Naive thymus-derived CD8-positive, alpha-beta T cell (primary cell): ENCODE data around the gene CDC16. TPM values are rescaled to one million over a fixed set of nuclear protein-coding genes. Genes with fewer than 3 reads are reported as not detected.

Experiments
- ATAC-seq, 2 donors: fragments of 150-1000 bp; cut with Tn5 transposase in 1 of 2; sonication (Bioruptor Pico), chemical (Tn5 transposase) in 1 of 2; 1 replicate in 1 of 2; 2 replicates in 1 of 2; pipeline ENCODE4 v1.10.0; 2021; ENCODE audit warnings: mild to moderate bottlenecking in 2 of 2, moderate library complexity in 2 of 2
- POLR2A ChIA-PET: fragments of 350-600 bp; sonication (Branson Sonifier 250); formaldehyde crosslinking; loops from one replicate; lab custom pipeline; 2021; ENCODE audit warnings: antibody characterized with exemption; lab: Charles Lee
- DNase-seq, 10 donors: peaks; one replicate each; pipeline versions ENCODE4 v3.0.0 to v3.0.0-alpha.2; 2020 to 2022
- H3K27ac Mint-ChIP-seq, 10 donors: one replicate each; pipeline ENCODE4 v1.8.0; 2020 to 2022; ENCODE audit warnings: mild to moderate bottlenecking in 10 of 10, mixed read lengths in 10 of 10, moderate library complexity in 4 of 10, inconsistent platforms in 1 of 10
- H3K27me3 Mint-ChIP-seq, 5 donors: one replicate each; pipeline ENCODE4 v1.8.0; 2021 to 2022; ENCODE audit warnings: mixed read lengths in 5 of 5
- H3K36me3 Mint-ChIP-seq, 3 donors: one replicate each; pipeline ENCODE4 v1.8.0; 2020 to 2022; ENCODE audit warnings: mixed read lengths in 3 of 3, mild to moderate bottlenecking in 2 of 3, inconsistent platforms in 1 of 3
- H3K4me1 Mint-ChIP-seq, 4 donors: one replicate each; pipeline ENCODE4 v1.8.0; 2021 to 2022; ENCODE audit warnings: mixed read lengths in 4 of 4
- H3K4me3 Mint-ChIP-seq, 10 donors: one replicate each; pipeline ENCODE4 v1.8.0; 2020 to 2022; ENCODE audit warnings: mild to moderate bottlenecking in 10 of 10, mixed read lengths in 10 of 10, moderate library complexity in 6 of 10, inconsistent platforms in 1 of 10
- H3K9me3 Mint-ChIP-seq, 9 donors: one replicate each; pipeline ENCODE4 v1.8.0; 2020 to 2022; ENCODE audit warnings: mixed read lengths in 9 of 9, mild to moderate bottlenecking in 3 of 9, inconsistent platforms in 1 of 9, moderate library complexity in 1 of 9
- polyA plus RNA-seq, 3 donors: library from polyadenylated mRNA; unstranded; fragments of 300-500 nt; fragmentation: Illumina TruSeq; gene quantifications; one replicate each; pipeline ENCODE4 v1.2.3, GENCODE V29; 2021
- total RNA-seq, 8 experiments: library from RNA in 2 of 8; stranded (reverse) in 2 of 8; gene quantifications; one replicate each; pipeline ENCODE4 v1.2.3 and lab custom pipeline; 2021 to 2026

The CDC16 gene
- total and polyA plus RNA-seq, 5 experiments from 2014 or later, result 12.9 to 143 (median 19.6) TPM

DNA sequence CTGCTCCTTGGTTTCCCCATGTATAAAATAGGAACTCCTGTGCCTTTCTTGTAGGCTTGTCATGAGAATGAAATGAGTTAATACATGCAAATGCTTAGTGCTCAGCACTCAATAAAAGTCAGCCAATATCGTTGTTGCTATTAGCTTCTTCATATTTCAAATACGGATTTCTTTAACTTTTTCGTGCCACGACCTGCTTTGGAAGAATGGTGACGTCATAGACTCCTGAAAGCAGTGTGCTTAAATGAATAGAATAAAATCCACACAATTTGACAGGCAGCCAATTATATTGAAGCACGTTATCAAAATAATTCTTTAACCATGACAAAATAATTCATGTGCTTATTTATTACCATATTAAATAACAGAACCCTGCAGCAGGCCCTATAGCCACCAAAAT lies 26.6 kb upstream of the CDC16 start:
- Mint-ChIP-seq H3K27ac (no peak overlapping the region), H3K27me3 (no peaks in the 10 kb centered on the region), H3K36me3 (no peaks in the 10 kb centered on the region), H3K4me3 (no peak overlapping the region), H3K9me3 (no peaks in the 10 kb centered on the region), H3K4me1 (peaks cover 29 to 66% (median 44%) of the 10 kb centered on the region in 4 donors)
- ATAC-seq, result no peak
- DNase-seq, result no peak
- POLR2A ChIA-PET, result interaction anchor here (1.0 to 1.6 kb wide), 3 partner anchors 42 to 60 kb away, joined by 3 to 6 read pairs (median 6); no protein-coding TSS in a partner anchor

DNA sequence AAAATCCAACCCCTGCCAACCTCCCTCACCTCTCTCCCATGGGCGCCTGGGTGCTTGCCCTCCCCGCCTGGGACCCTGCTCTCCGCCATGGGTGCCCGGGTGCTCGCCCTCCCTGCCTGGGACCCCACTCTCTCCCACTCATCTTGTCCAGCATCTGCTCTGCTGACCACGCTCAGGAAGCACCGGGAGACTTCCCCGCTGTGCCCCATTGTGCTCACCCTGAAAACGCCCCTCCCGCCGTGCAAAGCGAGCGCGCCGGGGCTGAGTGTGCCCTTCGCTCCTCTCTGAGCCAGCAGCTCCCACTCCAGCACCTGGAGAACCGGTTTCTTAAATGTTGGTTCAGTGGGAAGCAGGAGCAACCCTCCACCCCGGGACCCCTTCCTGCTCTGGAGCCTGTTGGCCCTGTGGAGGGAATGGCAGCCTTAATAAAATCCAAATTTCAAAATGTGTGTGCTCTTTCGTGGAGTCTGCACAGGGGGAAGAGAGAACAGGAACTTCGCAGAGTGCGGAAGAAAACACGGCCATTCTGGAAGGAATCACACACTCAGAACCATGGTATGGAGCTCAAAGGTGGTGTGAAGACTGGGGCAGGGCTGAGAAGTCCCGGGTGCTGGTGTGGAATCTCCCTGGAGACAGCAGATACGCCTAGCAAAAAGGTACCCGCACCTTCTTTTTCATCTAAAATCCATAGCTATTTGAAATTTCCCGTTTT lies 23.1 kb upstream of the CDC16 start:
- peaks cover 0 to 3% (median 0%) of the 10 kb centered on the region in 5 donors for H3K27me3 Mint-ChIP-seq
- ATAC-seq (peak in 1 of 2 donors; percentile 16), DNase-seq (no peak)
- H3K4me3 Mint-ChIP-seq, result peak overlapping the region in 5 of 10 donors; percentile 16 to 61 (median 40)
- POLR2A ChIA-PET, result interaction anchor here (0.8 to 1.7 kb wide), 6 partner anchors 10 to 80 kb away, joined by 3 to 4 read pairs (median 4); no protein-coding TSS in a partner anchor
- peaks cover 18 to 60% (median 33%) of the 10 kb centered on the region in 4 donors for H3K4me1 Mint-ChIP-seq
- H3K36me3 Mint-ChIP-seq, result no peaks in the 10 kb centered on the region
- H3K9me3 Mint-ChIP-seq, result no peaks in the 10 kb centered on the region
- peak overlapping the region in 7 of 10 donors; percentile 21 to 85 (median 41) for H3K27ac Mint-ChIP-seq

DNA sequence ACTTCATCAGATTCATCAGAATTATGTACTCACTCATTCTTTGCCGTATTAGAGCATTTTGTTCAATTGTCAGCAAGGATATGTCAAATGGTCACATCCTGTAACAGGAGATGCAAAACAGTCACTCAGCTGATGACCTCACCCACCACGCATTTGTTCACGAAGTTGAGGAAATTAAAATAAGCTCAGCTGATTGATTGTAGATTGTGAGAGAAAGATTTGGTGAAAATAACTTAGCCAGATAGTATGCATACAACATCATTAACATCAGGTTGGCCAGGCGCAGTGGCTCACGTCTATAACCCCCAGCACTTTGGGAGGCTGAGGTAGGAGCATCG lies 22.6 kb upstream of the CDC16 start:
- Mint-ChIP-seq H3K27ac (peak overlapping the region in 6 of 10 donors; percentile 21 to 85 (median 42)), H3K4me3 (peak overlapping the region in 3 of 10 donors; percentile 16 to 61 (median 40)), H3K27me3 (peaks cover 0 to 3% (median 0%) of the 10 kb centered on the region in 5 donors), H3K9me3 (no peaks in the 10 kb centered on the region), H3K36me3 (no peaks in the 10 kb centered on the region), H3K4me1 (peaks cover 18 to 63% (median 34%) of the 10 kb centered on the region in 4 donors)
- DNase-seq, result no peak
- ATAC-seq, result peak in 1 of 2 donors; percentile 66
- POLR2A ChIA-PET, result interaction anchor here (0.8 to 1.7 kb wide), 6 partner anchors 11 to 81 kb away, joined by 3 to 4 read pairs (median 4); no protein-coding TSS in a partner anchor

- H3K27me3 Mint-ChIP-seq, result peaks cover 0 to 3% (median 0%) of the 10 kb centered on the region in 5 donors
- POLR2A ChIA-PET, result interaction anchor here (0.8 to 2.0 kb wide), 5 partner anchors 12 to 79 kb away, joined by 3 to 8 read pairs (median 4); no protein-coding TSS in a partner anchor
- H3K4me3 Mint-ChIP-seq, result peak overlapping the region in 1 of 10 donors; percentile 48
- ATAC-seq (no peak), DNase-seq (no peak)
- no peaks in the 10 kb centered on the region for H3K9me3 Mint-ChIP-seq
- peaks cover 29 to 80% (median 48%) of the 10 kb centered on the region in 4 donors for H3K4me1 Mint-ChIP-seq
- no peaks in the 10 kb centered on the region for H3K36me3 Mint-ChIP-seq
- peak overlapping the region in 2 of 10 donors; percentile 41 to 51 for H3K27ac Mint-ChIP-seq
Measured at GRCh38 chr13:114213980-114214379, 20.7 kb upstream of the CDC16 start.

- H3K9me3 Mint-ChIP-seq, result no peaks in the 10 kb centered on the region
- peak overlapping the region; percentile 48 to 95 (median 85) for H3K27ac Mint-ChIP-seq
- H3K4me3 Mint-ChIP-seq, result peak overlapping the region; percentile 39 to 81 (median 71)
- POLR2A ChIA-PET, result interaction anchor here (0.8 to 5.4 kb wide), 13 partner anchors 9 to 151 kb away, joined by 3 to 29 read pairs (median 7); partner anchors contain the start of genes RASA3 and UPF3A
- H3K36me3 Mint-ChIP-seq, result no peaks in the 10 kb centered on the region
- ATAC-seq, result peak; percentile 79 to 86
- H3K27me3 Mint-ChIP-seq, result peaks cover 0 to under 1% (median 0%) of the 10 kb centered on the region in 5 donors
- peak in 3 of 10 donors; percentile 47 to 58 (median 56) for DNase-seq
- H3K4me1 Mint-ChIP-seq, result peaks cover 29 to 82% (median 74%) of the 10 kb centered on the region in 4 donors
Measured at GRCh38 chr13:114219392-114219791, 15.3 kb upstream of the CDC16 start.

DNA sequence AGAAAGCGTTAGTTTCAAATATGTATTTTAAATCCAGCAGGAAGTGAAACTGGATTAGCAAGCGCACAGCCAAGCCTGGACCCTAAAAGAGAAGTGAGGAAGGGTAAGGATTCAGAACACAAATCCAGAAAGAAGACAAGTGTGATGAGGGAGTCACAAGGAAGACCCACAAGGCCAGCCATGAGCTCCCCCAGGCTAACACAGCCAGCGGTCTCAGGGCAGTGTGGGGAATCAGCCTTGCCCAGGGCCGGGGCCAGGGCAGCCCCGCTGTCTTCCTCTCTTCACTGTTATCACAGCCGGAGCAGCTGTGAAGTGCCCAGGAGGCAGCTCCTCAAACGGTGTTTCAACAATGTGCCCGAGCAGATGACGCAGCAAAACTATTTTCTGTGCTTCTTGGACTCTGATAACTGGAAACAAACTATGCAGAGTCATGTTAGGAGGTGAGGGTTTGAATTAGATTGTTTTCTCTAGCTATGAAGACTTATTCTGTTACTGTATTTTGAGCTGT lies 12.2 kb upstream of the CDC16 start:
- ATAC-seq, result no peak
- peak overlapping the region; percentile 5 to 88 (median 74) for H3K27ac Mint-ChIP-seq
- DNase-seq, result no peak
- POLR2A ChIA-PET, result interaction anchor here (0.8 to 5.4 kb wide), 14 partner anchors 56 to 157 kb away, joined by 3 to 38 read pairs (median 4); partner anchors contain the start of gene RASA3
- H3K4me3 Mint-ChIP-seq, result peak overlapping the region in 4 of 10 donors; percentile 4 to 39 (median 20)
- no peaks in the 10 kb centered on the region for H3K27me3 Mint-ChIP-seq
- no peaks in the 10 kb centered on the region for H3K36me3 Mint-ChIP-seq
- no peaks in the 10 kb centered on the region for H3K9me3 Mint-ChIP-seq
- peaks cover 35 to 90% (median 89%) of the 10 kb centered on the region in 4 donors for H3K4me1 Mint-ChIP-seq

DNA sequence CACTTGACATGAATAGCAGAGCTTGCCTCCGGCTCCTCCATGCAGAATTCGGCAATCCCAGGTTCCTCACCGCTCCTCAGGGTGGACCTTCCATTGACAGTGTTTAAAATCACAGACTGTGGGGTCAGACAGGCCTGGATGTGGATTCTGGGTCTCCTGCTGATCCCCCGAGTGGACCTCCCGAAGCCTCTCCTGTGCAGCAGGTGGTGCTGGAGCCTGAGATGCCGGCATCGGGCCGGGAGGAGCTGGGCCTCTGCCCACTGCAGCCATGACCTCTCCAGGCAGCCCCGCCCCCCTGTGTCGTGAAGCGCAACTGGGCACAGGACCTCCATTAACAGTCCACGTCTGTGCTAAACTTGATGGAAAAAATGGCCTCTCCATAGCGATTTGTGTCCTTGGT lies 10.5 kb upstream of the CDC16 start:
- no peak for ATAC-seq
- no peaks in the 10 kb centered on the region for H3K9me3 Mint-ChIP-seq
- H3K4me3 Mint-ChIP-seq, result no peak overlapping the region
- no peak for DNase-seq
- no peaks in the 10 kb centered on the region for H3K27me3 Mint-ChIP-seq
- H3K36me3 Mint-ChIP-seq, result no peaks in the 10 kb centered on the region
- peaks cover 31 to 75% (median 75%) of the 10 kb centered on the region in 4 donors for H3K4me1 Mint-ChIP-seq
- POLR2A ChIA-PET, result interaction anchor here (0.6 to 5.4 kb wide), 11 partner anchors 29 to 145 kb away, joined by 3 to 38 read pairs (median 6); partner anchors contain the start of gene RASA3
- H3K27ac Mint-ChIP-seq, result peak overlapping the region; percentile 34 to 97 (median 91)

- no peaks in the 10 kb centered on the region for H3K36me3 Mint-ChIP-seq
- H3K4me1 Mint-ChIP-seq, result peaks cover 26 to 61% (median 61%) of the 10 kb centered on the region in 4 donors
- DNase-seq (peak in 9 of 10 donors; percentile 11 to 61 (median 30)), ATAC-seq (peak; percentile 56 to 68)
- peaks cover 0 to 5% (median 0%) of the 10 kb centered on the region in 5 donors for H3K27me3 Mint-ChIP-seq
- POLR2A ChIA-PET, result interaction anchor here (0.7 to 4.1 kb wide), 15 partner anchors 12 to 116 kb away, joined by 3 to 25 read pairs (median 4); partner anchors contain the start of gene RASA3
- peak overlapping the region in 7 of 10 donors; percentile 26 to 76 (median 60) for H3K4me3 Mint-ChIP-seq
- no peaks in the 10 kb centered on the region for H3K9me3 Mint-ChIP-seq
- peak overlapping the region; percentile 78 to 95 (median 88) for H3K27ac Mint-ChIP-seq
Measured at GRCh38 chr13:114225610-114226009, 9.1 kb upstream of the CDC16 start.

GRCh38 chr13:114226088-114226487 lies 8.6 kb upstream of the CDC16 start:
- ATAC-seq, result peak; percentile 19 to 62
- peak in 6 of 10 donors; percentile 13 to 47 (median 37) for DNase-seq
- Mint-ChIP-seq H3K4me1 (peaks cover 25 to 57% (median 56%) of the 10 kb centered on the region in 4 donors), H3K27me3 (peaks cover 0 to 7% (median 2%) of the 10 kb centered on the region in 5 donors), H3K9me3 (no peaks in the 10 kb centered on the region), H3K27ac (peak overlapping the region; percentile 78 to 95 (median 88)), H3K36me3 (no peaks in the 10 kb centered on the region), H3K4me3 (peak overlapping the region in 8 of 10 donors; percentile 10 to 76 (median 58))
- POLR2A ChIA-PET, result interaction anchor here (0.7 to 4.1 kb wide), 17 partner anchors 12 to 117 kb away, joined by 3 to 25 read pairs (median 4); partner anchors contain the start of gene RASA3

DNA sequence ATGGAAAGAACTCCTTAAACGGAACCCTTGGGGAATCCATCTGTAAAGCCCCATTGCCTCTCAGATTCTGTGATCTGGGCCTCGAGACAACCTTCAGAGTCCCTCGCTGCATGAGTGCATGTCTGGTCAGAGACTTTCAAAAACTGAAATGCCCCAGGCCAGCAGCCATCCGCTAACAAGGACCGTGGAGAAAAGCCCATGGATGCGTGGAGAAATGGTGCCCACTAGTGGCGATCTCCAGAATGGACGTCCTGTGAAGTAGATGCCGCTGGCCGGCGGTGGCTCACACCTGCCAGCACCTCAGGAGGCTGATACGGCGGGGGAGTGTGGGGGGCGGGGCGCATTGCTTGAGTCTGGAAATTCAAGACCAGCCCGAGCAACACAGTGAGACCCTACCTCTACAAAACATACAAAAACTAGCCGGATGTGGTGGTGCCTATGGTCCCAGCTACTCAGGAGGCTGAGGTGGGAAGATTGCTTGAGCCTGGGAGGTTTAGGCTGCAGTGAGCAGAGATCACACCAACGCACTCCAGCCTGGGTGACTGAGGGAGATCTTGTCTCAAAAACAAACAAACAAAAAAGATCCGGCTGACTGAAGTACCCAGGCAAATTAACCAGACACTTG lies 7.9 kb upstream of the CDC16 start:
- POLR2A ChIA-PET, result interaction anchor here (0.9 to 4.1 kb wide), 17 partner anchors 13 to 117 kb away, joined by 3 to 25 read pairs (median 4); partner anchors contain the start of gene RASA3
- peak overlapping the region; percentile 7 to 76 (median 58) for H3K4me3 Mint-ChIP-seq
- DNase-seq, result peak; percentile 69 to 89 (median 80)
- H3K9me3 Mint-ChIP-seq, result no peaks in the 10 kb centered on the region
- peaks cover 0 to 7% (median 4%) of the 10 kb centered on the region in 5 donors for H3K27me3 Mint-ChIP-seq
- no peaks in the 10 kb centered on the region for H3K36me3 Mint-ChIP-seq
- H3K27ac Mint-ChIP-seq, result peak overlapping the region; percentile 78 to 95 (median 88)
- peak; percentile 81 to 87 for ATAC-seq
- H3K4me1 Mint-ChIP-seq, result peaks cover 20 to 49% (median 49%) of the 10 kb centered on the region in 4 donors

- Mint-ChIP-seq H3K4me3 (peak overlapping the region in 1 of 10 donors; percentile 13), H3K9me3 (no peaks in the 10 kb centered on the region), H3K27me3 (peaks cover 0 to 7% (median 4%) of the 10 kb centered on the region in 5 donors), H3K36me3 (no peaks in the 10 kb centered on the region), H3K4me1 (peaks cover 17 to 42% (median 41%) of the 10 kb centered on the region in 4 donors), H3K27ac (peak overlapping the region in 5 of 10 donors; percentile 3 to 91 (median 46))
- DNase-seq, result no peak
- no peak for ATAC-seq
- POLR2A ChIA-PET, result interaction anchor here (0.9 to 4.1 kb wide), 4 partner anchors 85 to 212 kb away, joined by 3 to 25 read pairs (median 8); no protein-coding TSS in a partner anchor
Measured at GRCh38 chr13:114227528-114227927, 7.2 kb upstream of the CDC16 start.
